ENCODE measurements around the gene FHAD1.

- TF ChIP-seq EZH2 (IDR thresholded peaks at IDR 0.05; ENCODE audit: borderline replicate concordance, low read length) = no peak
- TF ChIP-seq, protein P1, sequence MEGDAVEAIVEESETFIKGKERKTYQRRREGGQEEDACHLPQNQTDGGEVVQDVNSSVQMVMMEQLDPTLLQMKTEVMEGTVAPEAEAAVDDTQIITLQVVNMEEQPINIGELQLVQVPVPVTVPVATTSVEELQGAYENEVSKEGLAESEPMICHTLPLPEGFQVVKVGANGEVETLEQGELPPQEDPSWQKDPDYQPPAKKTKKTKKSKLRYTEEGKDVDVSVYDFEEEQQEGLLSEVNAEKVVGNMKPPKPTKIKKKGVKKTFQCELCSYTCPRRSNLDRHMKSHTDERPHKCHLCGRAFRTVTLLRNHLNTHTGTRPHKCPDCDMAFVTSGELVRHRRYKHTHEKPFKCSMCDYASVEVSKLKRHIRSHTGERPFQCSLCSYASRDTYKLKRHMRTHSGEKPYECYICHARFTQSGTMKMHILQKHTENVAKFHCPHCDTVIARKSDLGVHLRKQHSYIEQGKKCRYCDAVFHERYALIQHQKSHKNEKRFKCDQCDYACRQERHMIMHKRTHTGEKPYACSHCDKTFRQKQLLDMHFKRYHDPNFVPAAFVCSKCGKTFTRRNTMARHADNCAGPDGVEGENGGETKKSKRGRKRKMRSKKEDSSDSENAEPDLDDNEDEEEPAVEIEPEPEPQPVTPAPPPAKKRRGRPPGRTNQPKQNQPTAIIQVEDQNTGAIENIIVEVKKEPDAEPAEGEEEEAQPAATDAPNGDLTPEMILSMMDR (IDR thresholded peaks at IDR 0.05; ENCODE audit: low read length) = peak; percentile 97
Measured at GRCh38 chr1:15430787-15431570, 184.0 kb downstream of the FHAD1 start.

Measured in OCI-LY1 (cell line).